ENCODE results near the gene IQSEC1.

IQSEC1 gene

DNA sequence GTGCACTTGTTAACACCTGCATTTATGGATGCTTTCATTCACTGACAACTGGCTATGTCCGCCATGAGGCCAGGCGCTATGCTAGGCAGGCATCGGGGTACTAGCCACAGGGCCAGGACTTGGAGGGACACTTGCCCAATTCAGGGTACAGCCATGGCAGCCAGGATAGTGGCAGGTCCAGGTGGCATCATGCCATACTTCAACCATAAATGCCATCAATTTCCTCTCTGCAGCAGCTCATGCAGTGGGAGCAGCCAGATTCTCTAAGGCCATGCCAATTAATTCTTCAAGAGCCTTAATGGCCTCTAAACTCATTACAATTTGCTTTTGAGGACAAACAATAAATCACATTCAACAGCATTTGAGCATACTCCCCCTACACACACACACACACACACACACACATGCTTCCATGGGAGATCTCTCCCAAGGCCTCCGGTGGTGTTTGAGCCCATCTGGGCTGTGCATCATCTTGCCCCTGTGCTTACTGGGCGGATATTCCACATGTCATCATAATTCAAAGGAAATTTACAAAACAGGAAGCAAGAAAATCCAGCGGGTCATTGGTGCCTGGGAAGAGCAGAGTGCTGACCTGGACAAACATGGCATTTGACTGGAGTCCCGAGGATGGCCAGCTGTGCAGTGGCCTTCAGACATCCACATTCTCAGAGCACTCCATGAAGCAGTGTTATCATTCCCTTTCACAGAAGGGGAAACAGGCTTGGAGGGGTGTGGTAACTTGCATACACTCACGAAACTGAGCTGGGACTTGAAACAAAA, 109.1 kb downstream of the IQSEC1 start:
- DNase-seq = no peak

DNA sequence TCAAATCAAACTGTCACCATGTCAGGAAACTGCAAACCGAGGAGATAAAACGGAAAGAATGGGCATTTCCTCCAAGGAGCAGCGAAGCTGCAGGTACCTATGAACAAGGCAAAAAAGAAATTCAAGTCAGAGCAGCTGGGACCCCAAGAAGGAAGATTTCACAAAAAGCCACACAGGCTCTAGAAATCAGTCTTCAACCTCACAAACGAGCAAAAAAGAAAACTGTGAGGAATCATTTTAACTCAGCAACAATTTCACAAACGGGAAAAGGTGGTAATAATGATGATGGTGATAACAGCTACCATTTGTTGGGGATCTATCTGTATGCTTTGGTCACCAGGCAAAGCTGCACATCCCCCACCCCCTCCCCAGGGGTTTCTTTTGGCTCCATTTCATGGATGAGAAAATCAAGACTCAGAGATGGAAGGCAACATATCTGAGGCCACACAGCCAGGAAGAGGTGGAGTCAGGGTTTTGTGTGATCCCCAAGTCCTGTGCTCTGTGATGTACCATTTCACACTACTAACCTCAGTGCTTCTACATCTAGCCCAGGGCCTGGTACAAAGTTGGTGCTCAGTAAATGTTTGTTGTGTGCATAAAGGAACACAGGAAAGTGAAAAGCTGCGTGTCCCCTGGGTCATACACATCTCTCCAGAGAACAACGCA, 109.9 kb downstream of the IQSEC1 start:
- DNase-seq = peak; percentile 22

DNA sequence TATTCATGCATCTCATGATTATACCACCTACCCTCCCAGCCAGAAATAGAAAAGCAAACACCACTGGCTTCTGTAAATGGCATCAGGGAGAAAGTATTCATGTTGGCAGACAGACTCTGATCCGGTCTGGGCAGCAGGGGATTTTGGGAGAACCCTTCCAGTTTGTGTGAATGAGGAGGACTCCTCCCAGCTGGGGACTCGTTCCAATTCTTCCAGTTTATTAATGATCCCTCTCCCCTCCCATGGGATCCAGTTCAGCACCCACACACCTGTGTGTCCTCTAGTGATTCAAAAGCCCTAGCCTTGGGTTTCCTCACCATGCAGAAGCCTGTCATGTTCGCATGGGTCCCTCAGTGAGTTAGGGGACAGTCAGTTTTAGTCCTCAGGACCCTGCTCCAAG, 110.9 kb downstream of the IQSEC1 start:
- DNase-seq = no peak

DNA sequence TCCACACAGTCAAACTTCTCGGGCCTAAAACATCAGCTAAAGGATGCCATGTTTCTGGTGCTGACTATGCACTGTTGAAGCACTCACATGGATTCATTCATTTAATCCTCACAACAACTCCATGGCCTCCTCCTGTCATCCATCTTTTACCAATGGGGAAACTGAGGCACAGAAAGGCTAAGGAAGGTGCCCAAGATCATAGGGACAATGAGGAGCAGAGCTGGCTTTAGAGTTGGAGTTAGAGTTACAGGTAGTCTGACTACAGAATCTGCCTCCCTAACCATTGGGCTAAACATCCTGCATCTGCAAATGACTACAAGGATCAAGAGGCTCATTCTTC, 111.6 kb downstream of the IQSEC1 start:
- DNase-seq = no peak

DNA sequence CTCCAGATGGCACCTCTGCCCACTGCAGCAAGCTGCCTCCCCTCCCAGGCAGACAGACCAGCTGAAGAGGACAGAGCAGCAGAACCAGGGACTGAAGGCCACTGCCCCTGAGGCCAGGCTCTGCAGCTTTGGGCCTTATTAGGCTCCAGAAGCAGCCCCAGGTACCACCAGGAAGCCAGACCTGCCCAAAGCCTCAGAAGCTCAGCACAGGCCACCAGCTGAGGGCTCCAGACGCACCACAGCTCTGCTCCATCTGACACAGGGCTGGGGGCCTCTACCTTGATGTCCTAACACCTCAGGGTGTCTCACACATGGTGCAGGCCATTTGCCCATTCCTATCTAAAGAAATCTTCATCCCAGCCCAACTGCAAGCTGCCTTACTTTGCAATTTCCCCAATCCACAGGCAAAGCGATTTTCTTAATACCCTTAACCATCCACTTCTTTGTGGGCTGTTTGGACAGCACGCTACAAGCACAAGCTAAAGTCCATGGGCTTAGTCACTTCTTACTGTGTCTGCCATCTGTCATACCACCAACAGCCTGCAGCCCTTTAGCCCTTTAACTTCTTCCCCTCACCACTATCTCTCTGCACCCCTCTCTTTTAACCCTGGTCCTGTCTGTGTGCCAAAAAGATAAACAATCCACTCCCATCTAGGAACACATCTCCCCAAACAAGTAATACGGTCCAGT, 112.1 kb downstream of the IQSEC1 start:
- DNase-seq = no peak

DNA sequence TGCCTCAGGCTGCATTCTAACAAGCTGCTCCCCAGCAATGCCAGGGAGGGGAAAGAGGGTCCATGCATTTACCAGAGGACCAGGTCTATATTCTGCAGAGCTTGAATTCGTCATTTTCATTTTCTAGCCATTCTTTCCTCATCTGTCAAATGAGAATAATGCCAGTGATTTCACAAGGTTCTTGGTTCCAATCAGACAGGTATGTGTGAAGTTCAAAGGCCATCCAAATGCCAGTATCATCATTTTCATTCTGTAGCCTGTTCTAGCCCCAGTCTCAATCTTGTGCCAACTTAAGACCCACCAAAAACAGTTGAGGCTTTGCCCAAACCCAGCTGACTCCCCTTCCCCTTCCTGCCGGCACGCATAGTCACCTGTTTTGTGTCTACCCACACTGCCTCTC, 112.7 kb downstream of the IQSEC1 start:
- DNase-seq = no peak

DNA sequence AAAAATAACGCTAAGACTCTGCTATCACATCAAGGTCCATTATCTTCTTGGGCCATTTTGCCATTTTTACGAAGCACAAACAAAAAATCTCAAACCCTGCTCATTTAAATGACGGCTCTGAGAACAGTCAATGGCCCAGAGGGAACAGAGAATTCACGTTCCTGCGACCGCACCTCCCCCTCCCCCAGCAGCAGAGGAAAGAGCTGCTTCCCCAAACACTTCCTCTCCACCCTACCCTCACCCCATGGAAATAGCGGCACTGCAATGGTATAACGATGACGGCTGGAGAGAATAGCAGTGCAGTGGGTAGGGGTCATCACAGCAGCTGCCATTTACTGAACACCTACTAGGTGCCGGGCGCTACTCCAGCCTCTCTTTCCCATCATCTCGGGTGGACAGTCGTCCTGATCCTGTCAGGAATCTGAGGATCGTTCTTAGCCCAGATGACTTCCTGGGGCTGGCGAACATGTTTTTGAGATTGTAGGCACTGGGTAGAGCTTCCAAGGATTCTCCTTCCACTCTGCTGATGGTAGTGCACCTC, 113.3 kb downstream of the IQSEC1 start:
- DNase-seq = peak; percentile 26

DNA sequence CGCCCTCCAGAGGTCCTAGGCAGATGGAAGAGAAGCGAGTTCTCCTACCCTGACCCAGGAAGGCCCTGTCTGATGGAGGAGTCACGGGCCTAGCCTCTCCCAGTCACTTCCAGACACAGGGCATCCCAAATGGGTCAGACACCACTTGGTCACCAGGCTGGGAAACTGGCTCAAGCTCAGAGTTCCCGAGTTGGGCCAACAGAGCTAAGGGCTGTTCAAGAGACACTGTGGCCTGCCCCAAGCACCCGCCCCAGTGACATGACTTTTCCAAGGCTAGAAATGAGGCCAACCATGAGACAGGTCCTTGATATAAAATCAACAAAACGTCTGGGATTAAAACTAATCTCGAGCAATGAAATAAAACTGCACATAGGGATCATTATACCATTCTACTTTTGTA, 113.8 kb downstream of the IQSEC1 start:
- DNase-seq = no peak

DNA sequence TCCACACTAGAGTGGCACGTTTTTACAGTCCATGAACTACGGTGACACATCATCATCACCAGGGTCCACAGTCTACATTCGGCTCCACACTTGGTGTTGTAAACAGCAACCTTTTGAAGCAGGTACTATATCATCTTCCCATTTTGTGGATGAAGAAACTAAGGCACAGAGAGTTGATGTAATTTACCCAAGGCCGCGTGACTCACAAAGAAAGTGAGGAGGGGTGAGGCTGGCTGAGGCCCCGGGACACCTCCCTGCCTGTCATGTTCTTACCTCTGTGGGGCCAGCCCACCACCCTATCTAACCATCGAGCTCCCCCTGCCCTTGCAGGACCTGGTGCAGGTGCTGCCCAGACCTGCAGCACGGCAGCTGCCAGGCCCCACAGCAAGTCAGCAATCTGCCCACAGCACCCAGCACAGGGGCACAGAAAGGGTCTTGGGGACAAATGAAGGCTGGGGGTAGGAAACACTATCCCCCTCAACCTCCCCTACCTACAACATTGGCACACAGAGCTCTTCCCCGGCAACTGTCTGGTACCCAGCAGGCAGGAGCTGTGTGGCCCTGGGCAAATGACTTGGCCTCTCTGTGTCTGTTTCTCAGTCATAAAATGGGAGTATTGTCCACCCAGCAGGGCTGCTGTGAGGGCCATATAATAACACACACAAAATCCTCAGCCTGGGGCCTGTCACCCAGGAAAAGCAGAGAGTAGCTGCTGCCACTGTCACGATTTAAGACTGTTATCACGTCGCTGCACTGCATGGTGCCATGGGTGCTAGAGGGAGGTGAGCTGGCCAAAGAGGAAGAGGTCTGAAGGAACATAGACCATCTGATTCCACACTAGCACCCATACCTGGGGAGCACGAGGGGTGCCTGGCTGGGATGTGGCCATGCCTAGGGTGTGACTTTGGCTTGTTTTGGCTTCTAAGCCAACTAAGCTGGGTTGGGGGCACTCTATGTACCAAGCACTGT, 115.1 kb downstream of the IQSEC1 start:
- no peak for DNase-seq

DNA sequence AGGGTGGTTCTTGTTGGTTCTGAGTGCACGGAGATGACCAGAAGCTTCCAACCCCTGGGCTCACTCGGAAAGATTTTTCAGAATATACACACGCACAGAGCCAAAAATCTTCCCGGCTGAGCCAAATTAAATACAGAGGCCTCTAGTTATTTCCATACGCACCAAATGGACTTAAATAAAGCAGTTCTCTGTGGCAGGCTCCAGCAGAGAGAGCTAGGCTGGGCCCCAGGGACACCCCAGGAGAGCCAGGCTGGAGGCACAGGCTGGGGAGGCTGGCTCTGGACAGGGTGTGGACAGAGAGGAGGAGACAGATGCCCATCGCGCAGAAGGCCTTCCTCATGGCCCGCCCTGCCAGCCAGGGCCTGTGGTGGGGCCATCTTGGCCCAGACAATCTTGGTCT, 115.9 kb downstream of the IQSEC1 start:
- DNase-seq = no peak

DNA sequence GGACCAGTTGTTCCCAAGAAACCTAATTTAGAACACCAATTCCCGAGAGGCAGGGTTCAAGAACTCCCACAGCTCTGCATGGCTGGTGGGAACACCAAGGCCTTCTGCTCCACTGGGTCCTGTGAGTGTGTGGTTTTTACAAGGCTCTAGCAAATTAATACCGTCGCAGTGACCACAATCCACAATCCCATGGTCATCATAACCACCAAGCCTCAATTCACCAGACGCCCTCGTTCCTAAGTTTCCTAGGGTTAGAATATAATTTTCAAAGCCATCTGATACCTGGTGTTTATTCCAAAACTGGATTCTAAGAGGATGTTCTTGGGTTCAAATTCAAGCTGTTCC, 116.9 kb downstream of the IQSEC1 start:
- no peak for DNase-seq

DNA sequence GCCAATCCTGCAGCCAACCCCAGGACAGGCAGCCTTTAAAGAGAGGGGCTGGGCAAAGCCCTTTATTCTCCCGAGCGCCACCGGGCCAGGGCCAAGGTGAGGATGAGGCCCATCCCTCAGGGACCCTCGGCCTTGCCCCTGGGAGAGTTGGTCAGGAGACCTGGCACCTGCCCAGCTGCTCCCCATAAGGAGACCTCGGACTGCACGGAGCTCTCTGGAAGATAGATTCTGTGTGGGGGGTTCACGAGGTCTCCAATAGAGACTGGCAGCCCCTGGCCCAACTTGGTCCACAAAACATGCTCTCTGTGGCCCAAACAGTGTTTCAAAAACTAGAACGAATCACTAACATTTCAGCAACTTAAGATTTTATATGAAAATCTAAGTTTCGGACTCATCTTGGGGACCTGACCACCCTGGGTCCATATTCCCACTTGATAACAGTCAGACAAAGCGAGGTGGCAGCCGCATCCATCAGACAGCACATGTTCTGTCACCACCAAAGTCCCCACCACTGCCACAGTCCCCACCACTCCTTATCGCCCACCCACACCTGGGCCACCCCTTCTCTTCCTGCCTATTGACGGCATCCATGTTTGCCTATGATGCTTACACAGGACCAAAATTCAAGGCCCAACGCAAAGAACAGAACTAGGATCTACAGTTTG, 117.4 kb downstream of the IQSEC1 start:
- no peak for DNase-seq

DNA sequence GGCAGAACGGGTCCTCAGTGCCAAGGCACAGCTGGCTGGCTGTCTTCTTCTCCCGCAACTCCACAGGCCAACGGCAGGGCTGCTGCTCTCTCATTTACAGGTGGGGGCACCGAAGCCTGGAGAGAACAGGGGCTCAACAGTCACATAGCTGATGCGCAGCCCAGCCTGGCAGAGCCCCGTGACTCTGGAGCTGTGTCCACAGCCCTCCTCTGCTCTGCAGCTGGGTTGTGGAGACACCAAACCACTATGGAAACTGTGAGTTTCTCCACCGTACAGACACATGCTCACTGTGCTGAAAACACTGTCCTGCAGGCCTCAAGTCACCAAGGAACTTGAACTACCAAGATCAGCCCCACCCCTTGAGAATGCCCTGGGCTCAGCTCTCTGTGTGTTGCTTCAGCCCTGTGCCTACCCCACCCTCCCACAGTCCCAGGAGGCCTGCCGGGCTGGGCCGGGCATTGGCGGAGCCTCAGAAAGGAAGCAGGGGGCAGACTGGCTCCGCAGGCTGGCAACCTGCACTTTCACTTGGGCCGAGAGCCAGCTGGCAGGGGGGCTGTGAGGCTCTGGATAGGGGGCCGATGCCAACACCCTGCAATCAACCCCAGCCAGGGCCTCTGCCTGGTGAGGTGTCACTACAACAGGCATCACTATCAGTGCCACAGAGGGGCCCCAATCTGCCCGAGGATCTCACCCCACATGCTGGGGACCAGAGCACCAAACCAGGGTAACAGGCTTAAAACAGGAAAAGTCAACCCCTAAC, 118.2 kb downstream of the IQSEC1 start:
- peak; percentile 29 for DNase-seq

DNA sequence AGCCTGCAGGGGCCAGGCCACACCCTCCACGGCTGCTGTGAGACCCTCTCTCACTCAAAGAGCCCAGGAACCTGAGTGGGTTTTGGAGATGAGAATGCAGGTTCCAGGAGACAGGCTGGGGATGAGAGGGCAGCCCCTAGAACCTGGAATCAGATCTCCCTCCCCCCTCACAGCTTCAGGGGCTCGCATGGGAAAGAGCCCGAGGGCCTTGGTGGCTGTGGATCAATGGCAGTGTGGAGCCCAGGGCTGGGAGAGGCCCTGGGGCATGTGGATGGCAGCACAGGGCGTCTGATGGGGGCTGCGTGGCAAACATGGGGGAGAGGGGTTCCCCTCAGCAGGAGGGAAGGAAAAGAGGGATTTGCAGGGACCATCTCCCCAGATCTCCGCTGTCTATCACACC, 119.0 kb downstream of the IQSEC1 start:
- no peak for DNase-seq

DNA sequence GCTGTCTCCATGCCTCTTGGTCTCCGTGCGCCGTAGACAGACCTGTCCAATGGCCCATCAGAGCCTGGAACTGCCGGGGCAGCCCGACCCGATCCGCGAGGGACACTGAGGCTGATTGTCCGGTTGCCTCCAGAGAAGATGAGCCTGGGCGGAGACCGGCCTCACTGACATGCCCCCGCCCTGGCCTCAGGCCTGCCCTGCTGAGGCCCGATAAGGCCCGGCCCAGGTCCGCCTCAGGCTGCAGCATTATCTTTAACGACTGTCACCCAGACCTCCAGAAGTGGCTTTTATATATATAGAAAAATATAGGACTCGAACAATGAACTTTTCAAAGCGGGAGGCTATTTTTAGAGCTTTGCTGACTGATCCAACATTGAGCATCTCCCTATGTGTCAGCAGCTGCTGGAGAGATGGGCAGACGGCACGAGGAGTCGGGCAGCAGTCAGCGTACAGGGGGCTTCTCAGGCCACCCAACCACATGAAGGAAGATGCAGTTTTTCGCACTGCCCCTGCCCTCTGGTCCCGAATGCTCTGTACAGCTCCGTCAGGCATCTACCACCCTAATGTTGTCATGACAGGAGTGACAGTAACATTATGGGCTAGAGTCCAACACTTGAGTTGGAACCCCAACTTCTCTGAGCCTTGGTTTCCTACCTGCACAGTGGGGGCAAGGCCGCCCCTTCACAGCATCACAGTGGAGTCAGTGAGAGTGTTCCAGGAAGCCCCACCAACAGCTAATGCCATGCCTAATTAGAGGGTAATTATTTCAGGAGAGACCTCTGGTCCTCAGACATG, 119.8 kb downstream of the IQSEC1 start:
- DNase-seq = no peak

DNA sequence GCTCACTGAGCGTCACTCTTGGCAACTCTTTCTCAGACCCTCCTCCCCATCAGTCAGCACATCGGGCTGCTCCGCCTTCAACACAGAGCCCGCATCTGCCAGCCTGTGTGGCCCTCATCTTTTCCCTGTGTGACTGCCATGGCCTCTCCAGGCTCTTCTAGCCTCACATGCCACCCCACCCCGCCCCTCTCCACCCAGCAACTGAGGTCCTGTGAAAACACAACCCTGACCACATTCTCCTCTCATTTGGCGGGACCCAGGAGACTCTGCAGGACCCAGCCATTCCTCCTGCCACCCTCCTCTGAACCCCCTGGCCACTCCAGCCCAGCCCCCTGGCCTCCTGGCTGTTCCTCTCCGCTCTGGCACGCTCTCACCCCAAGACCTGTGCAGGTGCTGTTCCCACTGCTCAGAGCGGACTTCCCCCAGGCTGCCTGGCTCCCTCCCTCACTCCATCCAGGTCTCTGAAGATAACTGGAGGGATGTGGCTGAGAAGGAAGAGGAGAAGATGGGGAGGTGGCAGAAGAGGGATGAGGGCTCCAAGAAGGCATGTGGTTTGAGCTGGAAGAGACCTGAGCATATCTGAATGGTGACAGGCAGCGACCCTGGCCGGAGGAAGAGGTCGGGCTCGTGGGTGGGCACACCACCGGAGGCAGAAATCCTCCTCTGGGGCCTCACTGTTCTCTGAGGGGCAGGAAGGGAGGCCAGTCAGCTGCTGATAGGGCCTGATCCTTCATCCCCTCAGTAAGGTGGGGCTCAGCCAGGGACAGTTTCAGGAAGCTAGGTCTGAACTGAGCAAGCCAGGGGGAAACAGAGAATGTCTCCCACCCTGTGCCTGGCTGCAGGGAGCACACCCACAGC, 120.7 kb downstream of the IQSEC1 start:
- DNase-seq = no peak

DNA sequence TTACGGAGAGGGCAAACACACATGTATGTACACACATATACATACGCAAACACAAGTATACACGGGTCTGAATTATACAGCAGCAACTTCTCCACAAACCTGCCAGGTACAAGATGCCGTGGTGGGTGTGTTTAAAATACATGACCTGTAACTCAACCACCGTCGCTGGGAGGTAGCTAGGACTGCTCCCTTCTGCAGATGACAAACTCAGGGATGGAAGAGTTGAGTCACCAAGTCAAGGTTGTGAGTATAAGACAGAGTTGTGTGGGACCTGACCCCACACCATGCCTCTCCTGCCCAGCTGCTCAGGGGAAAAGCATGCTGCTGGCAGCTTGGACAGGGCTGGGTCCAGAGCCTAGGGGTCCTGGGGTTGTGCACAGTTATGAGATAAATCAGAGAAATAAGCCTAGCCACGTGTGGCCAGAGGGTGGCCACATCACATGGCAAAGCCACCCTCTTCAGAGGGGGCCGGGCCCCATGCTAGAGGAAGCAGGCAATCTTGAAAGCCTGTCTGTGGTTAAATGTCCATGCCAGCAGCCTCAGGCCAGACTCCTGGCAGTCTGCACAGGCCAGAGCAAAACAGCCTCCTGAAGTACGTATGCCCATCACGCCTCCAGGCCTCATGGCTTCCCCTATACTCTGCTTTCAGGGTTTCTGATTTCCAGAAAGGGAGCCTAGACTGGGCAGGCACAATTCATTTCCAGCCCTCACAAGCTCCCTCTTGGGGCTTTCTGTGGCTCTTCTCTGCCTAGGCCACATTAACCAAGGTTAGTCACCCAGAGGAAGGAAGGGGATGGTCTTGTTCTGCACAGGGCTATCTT, 124.1 kb downstream of the IQSEC1 start:
- DNase-seq = peak; percentile 15

DNA sequence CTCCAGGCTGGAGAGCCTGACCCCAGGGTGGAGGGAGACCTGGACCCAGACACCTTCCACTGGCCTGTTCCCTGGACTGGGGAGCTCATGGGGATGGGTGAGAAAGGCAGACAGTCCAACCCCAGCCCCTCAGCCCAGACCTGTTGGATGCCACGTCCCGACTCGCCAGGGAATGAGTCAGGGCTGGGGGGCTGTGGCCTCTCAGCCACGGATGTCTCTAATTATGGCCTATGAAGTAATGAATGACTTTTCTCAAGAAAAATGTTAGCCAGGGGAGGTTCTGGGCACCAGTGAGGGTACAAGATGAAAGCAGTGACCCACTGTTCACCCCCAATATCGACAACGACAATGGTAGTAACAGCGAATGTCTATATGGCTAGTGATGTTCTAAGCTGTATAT, 124.9 kb downstream of the IQSEC1 start:
- DNase-seq = no peak
